ENCODE results near the gene NXN.

DNA sequence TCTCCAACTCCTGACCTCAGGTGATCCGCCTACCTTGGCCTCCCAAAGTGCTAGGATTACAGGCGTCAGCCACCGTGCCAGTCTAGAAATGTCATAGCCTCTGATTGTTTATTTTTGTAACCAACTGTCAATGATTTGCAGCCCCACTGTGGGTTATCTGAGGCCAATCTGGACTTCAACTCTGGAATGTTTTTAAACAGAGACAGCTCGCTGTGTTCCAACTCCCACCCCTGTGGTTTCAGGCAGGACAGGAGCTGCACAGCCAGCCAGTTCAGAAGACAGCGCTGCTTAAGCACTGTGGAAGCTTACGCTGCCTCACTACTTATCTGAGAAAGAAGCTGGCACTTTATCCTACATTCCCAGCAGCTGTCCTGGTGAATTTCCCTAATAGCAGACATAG, 177.9 kb downstream of the NXN start:
- TF ChIP-seq POLR2A (IDR thresholded peaks at IDR 0.05; ENCODE audit: low read depth, low read length) (no peak), TAF1 (IDR thresholded peaks at IDR 0.05; ENCODE audit: borderline replicate concordance, low read depth, low read length) (no peak), POLR2AphosphoS5 (IDR thresholded peaks at IDR 0.05; ENCODE audit: low read depth, low read length) (no peak)
